CD4-positive, alpha-beta T cell treated with Interleukin-12 subunit alpha and Interleukin-12 subunit beta, for 1 hour (primary cell): ENCODE data around the gene UQCC3.
"Not testable (repeated sequence)": the region's sequence is repeated elsewhere in the genome, so short reads cannot be mapped to it uniquely, and the experiment has no call there.

ENCODE experiments used
- DNase-seq: peaks from one replicate; pipeline ENCODE4 v3.0.0-alpha.2; 2020

UQCC3 gene

DNA sequence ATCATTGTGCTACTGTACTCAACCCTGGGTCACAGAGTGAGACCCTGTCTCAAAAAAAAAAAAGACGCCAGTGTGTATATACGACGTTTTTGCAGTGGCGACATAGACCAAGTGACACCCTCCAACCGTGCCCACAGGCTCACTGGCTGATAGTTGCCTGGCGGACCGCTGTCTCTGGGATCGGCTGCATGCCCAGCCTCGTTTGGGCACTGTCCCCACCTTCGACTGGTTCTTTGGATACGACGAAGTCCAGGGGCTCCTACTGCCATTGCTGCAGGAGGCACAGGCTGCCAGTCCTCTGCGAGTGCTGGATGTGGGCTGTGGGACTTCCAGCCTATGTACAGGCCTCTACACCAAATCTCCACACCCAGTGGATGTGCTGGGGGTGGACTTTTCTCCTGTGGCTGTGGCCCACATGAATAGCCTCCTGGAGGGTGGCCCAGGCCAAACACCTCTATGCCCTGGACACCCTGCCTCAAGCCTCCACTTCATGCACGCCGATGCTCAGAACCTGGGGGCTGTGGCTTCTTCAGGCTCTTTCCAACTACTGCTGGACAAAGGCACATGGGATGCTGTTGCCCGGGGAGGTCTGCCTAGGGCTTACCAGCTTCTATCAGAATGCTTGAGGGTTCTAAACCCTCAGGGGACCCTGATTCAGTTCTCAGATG is 5.1 kb upstream of the UQCC3 start:
- DNase-seq, result no peak

DNA sequence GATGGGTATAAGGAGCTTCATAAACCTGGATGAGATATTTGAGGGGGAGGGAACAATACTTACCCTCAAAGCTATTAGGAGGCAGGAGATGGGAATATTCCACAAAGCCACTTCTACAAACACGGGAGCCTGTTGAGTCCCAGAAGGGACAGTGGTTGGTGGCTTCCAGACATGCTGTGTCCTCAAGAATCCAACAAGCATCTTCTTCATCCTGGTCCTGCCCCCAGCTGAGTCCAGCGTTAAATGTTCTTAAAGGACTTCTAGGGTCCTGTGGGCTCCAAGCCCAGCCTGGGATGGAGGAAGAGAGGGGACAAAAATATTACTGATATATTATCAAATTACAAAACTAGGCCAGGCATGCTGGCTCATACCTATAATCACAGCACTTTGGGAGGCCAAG is 4.0 kb upstream of the UQCC3 start:
- no peak for DNase-seq

DNA sequence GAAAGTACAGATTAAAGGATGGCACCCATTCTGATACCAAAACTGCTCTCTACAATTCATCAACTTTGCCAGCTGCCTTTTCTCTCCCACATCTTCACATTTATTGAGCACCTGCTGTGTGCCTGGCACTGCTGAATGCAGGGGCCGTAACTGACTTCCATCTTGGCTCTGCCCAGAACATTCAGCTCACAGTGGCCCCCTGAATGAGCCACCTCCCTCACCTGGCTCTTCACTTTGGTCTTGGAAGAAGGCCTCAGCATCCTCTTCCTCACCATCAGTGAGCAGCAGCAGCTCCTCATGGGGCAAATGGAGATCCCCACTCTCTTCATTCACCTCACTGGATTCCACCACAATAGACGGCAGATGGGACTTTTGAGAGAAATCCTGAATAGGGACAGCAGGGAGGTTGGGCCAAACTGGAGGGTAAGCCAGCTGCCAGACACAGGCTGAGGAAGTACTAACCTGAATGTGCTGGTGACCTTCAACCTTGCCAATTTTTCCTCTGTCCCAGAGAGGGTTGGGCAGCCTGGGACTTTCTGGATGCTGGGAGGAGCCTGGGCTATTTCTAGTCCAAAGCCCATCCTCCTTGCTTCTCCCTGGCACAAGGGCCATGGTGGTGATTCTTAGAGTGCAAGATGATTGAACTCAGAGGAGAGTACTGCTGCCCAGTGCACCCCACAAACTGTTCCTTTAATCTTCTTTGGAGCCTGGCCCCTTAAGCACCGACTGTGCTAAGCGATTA is 1.9 kb upstream of the UQCC3 start:
- DNase-seq, result no peak

DNA sequence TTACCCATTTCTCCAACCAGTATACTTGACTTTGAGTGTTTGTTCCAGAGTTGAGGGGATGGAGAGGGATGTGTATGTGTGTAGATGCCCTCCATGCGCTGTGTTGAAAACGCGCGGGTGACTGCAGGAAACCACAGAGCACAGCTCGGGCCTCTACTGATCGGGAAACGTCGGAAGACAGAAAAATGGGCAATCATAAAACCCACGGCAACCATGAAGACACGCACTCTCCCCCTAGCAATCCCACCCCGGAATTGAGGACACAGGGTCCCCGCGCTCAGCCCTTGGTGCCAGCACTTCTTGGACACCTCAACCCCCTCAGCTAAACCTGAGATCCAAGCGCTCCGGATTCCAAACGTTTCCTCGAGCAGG is 251 bp upstream of the UQCC3 start:
- DNase-seq, result no peak

DNA sequence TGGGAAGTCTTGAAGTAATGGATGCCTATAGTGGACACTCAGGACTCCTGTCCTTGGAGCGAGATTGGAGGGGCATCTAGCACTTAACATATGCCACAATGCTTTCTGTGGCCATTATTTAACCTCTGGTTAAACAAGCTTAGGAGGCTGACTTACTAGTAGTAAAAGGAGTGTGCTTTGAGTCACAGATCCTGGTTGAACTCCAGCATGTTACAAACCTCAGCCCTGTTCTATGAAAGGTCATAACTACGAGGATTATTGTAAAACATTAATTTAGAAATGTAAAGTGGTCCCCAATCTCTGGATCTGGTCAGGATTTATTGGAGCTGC is 1.7 kb downstream of the UQCC3 start:
- DNase-seq, result no peak

DNA sequence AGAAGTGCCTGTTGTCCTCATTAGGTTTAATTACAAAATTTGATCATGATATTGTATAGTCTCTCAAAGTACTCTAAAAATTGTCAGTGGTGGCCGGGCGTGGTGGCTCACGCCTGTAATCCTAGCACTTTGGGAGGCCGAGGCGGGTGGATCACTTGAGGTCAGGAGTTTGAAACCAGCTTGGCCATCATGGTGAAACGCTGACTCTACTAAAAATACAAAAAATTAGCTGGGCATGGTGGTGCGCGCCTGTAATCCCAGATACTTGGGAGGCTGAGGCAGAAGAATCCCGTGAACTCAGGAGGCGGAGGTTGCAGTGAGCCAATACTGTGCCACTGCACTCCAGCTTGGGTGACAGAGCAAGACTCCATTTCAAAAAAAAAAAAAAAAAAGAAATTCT is 3.9 kb downstream of the UQCC3 start:
- not testable (repeated sequence) for DNase-seq

DNA sequence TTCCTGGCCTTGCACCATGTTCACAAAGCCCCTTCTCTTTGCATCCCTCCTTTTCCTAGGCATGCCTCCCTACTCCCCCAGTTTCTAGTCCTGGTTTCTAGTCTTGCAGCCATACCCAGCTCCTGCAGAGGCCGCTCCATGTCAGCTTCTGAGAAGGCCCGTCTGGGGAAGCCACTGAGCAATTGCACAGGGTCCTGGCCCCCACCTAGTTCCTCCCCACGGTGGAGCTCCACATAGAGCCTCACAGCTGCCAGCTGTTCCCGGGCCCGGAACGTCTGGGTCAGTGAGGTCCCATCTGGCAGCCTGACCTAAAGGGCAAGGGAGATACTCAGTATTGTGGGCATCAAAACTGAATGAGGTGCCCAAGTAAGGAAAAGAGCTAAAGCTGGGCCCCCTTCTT is 5.2 kb downstream of the UQCC3 start:
- DNase-seq, result no peak

DNA sequence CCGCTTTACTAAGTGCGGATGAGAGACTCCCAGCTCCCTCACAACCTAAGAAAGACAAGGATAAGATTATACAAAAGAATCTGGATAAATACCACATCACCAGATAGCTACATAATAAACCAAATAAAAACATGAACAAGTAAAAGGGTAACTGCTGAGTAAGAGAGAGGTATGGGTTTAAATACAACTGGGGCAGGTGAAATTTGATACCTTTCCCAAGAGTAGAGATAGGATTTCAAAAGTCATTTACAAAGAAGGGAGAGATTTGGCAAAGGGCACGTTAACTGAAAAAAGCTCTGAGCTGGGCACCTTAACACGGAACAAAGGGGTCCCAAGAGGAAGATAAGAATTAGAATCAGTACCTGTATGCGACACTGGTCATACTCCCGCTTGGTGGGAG is 5.7 kb downstream of the UQCC3 start:
- DNase-seq, result no peak

DNA sequence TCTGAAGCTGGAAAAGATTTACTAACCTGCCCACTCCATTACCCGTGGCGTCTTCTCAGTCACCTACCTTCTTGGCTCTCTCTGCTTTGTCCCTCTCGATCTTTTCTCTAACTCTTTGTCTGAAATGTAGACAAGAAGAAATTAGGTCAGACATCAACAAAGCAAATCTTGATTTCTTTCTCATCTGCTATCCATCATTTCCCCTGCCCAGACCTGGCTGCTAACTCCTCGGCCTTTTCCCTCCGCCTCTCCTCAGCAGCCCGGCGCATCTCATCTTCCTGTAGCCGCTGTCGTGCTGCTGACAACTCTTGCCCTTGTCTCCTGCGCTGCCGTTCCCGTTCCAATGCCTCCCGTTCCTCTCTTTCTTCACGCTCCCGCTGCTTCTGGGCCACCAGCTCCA is 6.2 kb downstream of the UQCC3 start:
- DNase-seq, result no peak

DNA sequence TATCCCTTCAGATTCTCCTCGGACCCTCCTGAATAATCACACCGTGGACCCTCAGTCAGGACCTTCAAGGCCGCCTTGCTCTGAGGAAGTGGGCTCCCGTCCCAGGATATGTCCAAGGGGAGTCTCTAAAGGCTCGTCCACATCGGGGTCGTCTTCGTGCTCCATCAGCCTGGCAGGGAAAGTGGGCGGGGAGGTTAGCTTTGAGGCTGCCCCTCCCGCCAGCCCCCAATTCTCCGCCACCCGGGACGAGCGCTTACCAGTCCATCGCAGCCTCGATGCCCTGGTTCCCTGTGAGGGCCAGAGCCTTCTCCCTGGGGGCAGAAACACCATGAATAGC is 6.9 kb downstream of the UQCC3 start:
- no peak for DNase-seq

DNA sequence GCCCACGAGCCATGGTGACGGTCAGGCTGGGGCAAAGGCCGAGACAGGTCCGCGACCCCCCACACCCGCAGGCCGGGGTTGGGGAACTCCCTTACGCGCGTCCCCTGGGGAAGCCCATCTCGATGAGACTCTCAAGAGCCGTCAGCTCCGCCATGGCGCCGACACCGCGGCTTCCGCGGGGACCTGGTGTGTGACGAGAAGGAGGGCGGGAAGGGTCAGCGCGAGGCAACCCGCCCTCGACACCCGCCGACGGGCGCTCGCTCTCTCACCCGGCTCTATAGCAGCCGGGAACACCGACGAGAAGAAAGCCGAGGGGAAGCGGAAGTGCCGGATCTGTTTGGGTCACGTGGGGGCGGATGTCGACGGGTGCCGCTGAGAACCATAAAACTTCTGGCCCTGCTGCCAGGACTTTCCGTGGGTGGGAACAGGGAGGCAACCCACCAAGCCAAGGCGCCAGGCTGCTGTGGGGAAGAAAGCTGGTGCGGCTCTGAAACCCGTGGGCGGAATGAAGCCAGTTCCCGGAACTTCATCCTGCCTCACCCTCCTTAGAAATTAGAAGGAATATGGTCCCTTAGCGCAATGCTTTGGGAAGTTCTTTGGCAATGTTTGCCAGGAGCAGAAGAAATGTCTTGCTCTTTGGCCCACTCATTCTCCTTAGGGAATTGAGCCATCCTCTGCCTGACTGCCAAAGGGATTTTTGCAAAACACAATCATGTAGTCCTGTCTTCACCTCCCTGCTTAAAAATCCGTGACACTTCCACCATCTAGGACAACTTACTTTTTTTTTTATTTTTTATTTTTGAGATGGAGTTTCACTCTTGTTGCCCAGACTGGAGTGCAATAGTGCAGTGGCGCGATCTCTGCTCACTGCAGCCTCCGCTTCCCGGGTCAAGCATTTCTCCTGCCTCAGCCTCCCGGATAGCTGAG is 7.6 kb downstream of the UQCC3 start, which contains the start of gene UBXN1:
UBXN1 (minus strand) TSS at position 304 of the 927 bp plus-strand sequence; CDS start at position 154, 150 bp downstream.
- peak; percentile 88 for DNase-seq

DNA sequence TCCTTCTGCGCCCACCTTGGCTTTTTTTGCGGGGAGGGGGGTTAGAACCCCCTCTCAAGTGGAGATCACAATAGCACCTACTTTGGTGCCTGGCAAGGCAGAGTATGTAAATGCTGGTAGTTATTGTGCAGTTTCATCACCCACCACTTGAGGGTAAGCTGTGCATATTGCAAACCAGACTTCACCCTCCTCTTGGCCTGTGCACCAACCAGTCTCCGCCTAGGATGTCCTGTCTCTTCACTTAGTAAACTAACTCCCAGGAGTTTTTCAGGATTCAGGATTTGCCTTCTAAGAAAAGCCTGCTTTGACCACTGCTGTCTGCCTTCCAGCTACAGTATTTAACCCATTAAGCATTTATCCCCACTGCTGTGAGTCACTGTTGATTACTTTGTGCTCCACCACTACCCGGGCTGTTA is 9.4 kb downstream of the UQCC3 start:
- peak; percentile 58 for DNase-seq

DNA sequence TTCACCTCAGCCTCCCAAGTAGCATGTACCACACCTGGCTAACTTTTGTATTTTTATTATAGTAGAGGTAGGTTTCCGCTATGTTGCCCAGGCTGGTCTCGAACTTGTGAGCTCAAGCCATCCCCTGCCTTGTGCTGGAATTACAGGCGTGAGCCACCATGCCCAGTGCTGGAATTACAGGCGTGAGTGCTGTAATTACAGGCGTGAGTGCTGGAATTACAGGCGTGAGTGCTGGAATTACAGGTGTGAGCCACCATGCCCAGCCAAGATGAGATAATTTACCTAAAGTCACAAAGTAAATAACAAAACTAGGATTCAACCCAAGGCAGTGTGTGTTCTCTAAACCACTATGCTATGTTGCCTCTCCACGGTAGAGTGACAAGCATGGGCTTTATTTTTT is 11.0 kb downstream of the UQCC3 start:
- DNase-seq, result no peak

DNA sequence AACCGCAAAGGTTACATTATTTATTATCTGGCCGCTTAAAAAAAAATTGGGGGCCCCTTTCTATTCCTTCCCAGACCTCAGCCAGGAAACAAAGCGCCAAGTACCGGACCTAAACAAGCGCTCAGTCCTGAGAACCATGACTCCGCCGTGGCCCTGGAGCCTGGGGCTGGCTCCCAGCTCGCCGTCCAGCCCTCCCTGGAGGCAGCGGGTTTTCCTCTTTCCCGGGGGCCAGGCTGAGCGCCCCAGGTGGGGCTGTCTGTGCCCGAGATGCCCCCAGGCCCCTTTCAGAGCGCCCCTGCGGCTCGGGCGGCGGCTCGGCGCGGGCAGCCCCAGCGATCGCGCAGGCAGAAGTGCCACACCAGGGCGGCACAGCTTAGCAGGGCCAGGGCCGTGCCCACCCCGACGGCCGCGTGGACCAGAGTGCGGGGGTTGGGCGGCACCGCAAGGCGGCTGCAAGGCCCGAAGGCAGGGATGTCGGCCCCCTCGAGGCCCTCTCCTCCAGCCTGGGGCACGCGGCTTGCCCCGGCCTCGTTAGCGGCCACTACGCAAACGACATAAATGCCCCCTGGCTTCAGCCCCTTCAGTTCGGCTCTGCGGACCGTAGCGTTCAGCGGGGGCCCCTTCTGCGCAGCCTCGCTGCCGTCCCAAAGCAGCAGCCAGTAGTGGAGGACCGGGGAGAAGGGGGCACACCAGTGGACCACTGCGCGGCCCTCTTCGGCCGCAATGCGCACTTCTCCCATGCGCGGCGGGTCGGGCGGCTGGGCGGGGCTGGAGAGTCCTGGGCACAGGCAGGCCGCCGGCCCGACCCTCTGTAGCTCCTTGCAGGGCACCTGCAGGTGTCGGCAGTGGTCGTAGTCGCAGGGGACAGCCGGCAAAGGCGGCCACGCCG is 16.3 kb downstream of the UQCC3 start:
- DNase-seq, result no peak

DNA sequence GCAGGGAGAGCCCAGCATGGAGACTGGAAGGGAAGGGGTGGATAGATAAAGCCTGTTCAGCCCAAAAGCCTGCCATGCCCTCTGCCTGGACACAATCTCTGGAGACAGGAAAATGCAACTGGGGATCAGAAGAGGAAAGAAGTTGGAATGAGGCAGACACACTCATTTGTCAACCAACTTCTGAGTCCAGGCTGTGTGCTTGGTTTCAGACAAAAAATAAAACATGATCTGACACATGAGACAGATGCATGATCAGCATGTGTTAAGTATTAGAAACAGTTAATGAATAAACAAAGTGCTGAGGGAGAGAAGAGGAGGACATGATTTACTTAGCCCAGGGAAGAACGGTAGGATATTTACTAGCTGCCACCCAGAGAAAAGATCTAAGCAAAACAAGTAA is 17.0 kb downstream of the UQCC3 start:
- DNase-seq, result no peak

DNA sequence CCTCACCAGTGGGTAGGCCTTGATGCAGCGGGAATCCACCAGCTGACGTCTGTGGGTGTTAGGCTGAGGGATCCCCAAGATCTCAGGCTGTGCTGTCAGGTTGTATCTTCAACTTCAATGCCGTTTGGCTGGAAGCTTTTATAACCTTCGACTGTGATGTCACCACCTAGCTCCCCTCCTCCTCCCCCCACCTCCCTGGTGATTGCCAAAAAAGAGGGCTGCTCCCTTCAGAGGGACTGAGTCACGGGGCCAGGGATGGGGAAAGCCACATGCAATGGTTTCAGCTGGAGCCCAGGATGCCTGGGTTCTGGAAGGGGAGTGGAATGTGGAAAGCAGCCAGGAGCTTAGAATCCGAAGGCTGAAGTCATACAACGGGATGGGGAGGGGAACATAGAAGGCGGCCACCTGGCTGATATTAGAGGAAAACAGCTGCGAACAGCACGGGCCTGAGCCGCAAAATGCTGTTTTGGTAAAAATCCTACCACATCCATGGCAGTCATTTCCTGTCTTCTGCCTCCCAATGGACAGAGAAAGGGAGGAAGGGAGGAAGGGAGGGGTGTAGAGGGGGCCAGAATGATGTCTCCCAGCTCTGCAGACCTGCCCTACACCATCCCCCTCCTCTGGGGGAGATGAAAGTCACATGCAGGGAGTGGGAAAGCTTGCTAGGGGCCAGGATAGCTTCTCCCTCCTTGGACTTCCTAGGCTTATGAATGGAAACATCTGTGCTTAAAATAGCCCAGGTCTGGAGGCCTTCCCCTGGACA is 18.1 kb downstream of the UQCC3 start, which contains the start of gene LRRN4CL:
LRRN4CL (minus strand) TSS at position 110 of the 763 bp plus-strand sequence. CDS start 1,022 bp downstream, outside the sequence.
- no peak for DNase-seq

DNA sequence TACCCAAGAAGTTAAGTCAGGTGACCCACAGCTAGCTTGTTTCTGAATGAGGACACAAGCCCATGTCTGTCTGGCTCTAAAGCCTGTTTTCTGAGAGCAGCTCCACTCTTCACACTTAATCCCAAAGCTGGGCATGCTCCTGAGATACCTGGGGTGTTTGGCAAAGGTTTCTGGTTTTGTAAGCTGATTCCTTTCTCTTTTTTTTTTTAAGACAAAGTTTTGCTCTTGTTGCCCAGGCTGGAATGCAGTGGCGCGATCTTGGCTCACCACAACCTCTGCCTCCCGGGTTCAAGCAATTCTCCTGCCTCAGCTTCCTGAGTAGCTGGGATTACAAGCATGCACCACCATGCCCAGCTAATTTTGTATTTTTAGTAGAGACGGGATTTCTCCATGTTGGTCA is 22.2 kb downstream of the UQCC3 start:
- not testable (repeated sequence) for DNase-seq

DNA sequence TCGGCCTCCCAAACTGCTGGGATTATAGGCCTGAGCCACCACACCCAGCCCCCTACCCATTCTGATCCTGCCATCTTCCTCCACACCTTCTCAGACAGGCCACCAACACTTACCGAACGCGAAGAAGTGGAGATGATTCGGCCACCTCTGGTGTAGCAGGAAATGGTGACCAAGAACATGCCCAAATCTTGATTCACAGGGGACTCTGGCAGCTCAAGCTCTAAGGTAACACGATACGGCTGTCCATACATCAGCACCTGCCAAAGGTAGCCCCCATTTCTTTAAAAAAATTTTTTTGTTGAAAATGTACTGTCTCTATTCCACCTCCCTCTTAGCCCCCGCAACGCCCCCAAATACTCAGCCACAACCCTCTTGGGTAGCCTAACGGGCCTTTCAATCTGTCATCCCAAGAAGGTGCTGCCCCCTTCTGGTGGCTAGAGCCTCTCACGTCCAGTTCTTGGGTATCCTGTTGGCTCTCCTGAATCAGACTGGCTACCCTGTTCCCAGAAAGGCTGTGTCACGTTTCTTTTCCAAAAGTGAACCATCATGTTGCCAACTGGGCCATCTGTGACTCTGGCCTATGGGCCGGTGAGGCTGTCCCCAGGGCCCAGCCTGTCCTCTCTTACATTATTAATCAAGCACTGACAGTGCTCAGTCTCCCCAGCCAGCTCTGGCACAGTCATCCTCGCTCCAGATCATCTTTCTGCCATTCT is 23.1 kb downstream of the UQCC3 start:
- DNase-seq, result peak; percentile 83

DNA sequence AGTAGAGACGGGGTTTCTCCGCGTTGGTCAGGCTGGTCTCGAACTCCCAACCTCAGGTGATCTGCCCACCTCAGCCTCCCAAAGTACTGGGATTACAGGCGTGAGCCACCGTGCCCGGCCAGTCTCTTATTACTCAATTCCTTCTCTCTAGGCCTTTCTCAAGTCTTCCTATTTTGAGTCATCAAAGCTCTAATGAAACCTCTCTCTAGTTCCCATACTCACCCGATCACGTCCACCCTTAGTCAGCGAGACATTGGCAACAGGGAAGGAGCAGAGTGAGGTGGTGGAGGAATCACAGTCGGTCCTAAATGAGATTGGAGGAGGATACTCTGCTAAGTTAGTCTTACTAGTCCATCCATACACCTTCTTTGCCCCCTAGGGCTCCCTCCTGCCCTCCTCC is 30.8 kb downstream of the UQCC3 start:
- no peak for DNase-seq

DNA sequence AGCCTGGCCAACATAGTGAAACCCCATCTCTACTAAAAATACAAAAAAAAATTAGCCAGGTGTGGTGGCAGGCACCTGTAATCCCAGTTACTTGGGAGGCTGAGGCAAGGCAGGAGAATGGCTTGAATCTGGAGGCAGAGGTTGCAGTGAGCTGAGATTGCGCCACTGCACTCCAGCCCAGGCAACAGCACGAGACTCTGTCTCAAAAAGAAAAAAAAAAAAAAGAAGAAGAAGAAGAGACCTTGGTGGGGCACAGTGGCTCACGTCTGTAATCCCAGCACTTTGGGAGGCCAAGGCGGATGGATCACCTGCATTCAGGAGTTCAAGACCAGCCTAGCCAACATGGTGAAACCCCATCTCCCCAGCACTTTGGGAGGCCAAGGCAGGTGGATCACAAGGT is 32.4 kb downstream of the UQCC3 start:
- not testable (repeated sequence) for DNase-seq

DNA sequence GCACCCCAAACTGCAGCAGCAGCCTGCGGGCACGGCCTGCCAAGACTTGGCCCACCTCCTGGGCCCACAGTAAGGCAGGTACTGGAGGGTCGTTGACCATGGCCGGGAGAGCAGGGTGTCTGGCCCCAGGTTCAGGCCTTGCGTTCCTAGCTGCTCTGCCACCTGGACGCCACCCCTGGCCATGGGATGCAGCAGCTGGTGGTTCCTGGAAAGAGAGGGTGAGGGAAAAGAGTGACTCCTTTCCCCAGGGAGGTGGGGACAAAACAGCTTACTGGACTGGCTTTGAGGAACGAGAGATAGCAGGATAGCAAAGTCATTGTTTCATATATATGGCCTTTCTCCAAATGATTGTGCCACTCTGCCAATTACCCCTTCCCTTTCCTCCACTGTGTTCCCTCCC is 33.9 kb downstream of the UQCC3 start:
- no peak for DNase-seq
